GM23248 (cell line): ENCODE results near the gene SLC29A2.
"Not testable (repeated sequence)": the region's sequence is repeated elsewhere in the genome, so short reads cannot be mapped to it uniquely, and the experiment has no call there.

Source experiments
- EZH2 ChIP-seq: fragments of 200-600 bp; sonication (generic); IDR thresholded peaks from 2 replicates; pipeline ENCODE4 v1.6.1; 2018; ENCODE audit warnings: antibody characterized with exemption, mild to moderate bottlenecking; ENCODE audit not compliant: insufficient read depth, poor library complexity, severe bottlenecking
- EZH2phosphoT487 ChIP-seq: fragments of 200-600 bp; sonication (generic); IDR thresholded peaks from 2 replicates; pipeline ENCODE4 v1.6.1; 2018; ENCODE audit warnings: antibody characterized with exemption, moderate library complexity, mild to moderate bottlenecking, low read depth; ENCODE audit not compliant: insufficient read depth

DNA sequence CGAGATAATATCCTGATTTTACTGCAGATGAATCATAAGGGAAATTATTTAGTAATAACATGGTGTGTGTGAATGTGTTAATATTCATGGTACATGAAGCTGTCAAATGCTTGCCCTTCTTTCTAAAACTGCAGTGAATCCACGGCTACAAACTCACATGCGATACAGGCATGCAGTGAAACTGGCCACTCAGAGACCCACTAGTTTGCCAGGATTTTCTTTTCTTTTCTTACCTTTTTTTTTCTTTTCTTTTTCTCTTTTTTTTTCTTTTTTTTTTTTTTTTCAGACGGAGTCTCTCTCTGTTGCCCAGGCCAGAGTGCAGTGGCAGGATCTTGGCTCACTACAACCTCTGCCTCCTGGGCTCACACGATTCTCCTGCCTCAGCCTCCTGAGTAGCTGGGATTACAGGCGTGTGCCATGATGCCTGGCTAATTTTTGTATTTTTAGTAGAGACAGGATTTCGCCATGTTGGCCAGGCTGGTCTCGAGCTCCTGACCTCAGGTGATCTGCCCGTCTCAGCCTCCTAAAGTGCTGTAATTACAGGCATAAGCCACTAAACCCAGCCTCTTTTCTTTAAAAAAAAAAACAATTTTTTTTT lies 2.2 kb upstream of the SLC29A2 start:
- not testable (repeated sequence) for TF ChIP-seq EZH2phosphoT487, EZH2
